Nephron (organoid): ENCODE data around the gene SPDEF.
A peak's percentile ranks its signal among the peaks of the same experiment; 100 is the strongest.

Experiments
- H3K27ac Mint-ChIP-seq, 3 experiments: 2 replicates each; pipeline ENCODE4 v1.8.0; 2020; ENCODE audit warnings: mixed read lengths in 3 of 3, mild to moderate bottlenecking in 2 of 3, moderate library complexity in 1 of 3
- H3K27me3 Mint-ChIP-seq: 2 replicates; pipeline ENCODE4 v1.8.0; 2021; ENCODE audit warnings: low read depth, mild to moderate bottlenecking, moderate library complexity, mixed read lengths
- H3K36me3 Mint-ChIP-seq: 2 replicates; pipeline ENCODE4 v1.8.0; 2020; ENCODE audit warnings: low read depth, mixed read lengths
- H3K4me1 Mint-ChIP-seq: 2 replicates; pipeline ENCODE4 v1.8.0; 2020; ENCODE audit warnings: mixed read lengths
- H3K4me3 Mint-ChIP-seq, 3 experiments: 2 replicates each; pipeline ENCODE4 v1.8.0; 2020; ENCODE audit warnings: mild to moderate bottlenecking in 3 of 3, mixed read lengths in 3 of 3, moderate library complexity in 2 of 3
- H3K9me3 Mint-ChIP-seq: 2 replicates; pipeline ENCODE4 v1.8.0; 2020; ENCODE audit warnings: mixed read lengths
- CTCF ChIP-seq, 3 experiments: fragments of 200-600 bp; sonication (generic); IDR thresholded peaks; one replicate each; pipeline ENCODE4 v1.5.0; 2021; ENCODE audit warnings: antibody characterized with exemption in 3 of 3; ENCODE audit not compliant: unreplicated experiment in 3 of 3

The SPDEF gene

GRCh38 chr6:34556031-34556471 lies at the start of gene SPDEF:
Gene SPDEF (minus strand): TSS chr6:34556329. CDS start chr6:34544455, 11,874 bp downstream.
- TF ChIP-seq CTCF (IDR thresholded peaks at IDR 0.05; ENCODE audit: unreplicated experiment in 3 of 3): no peak
- no peak within 1 kb of the TSS for H3K4me3 Mint-ChIP-seq

GRCh38 chr6:34603707-34604106 lies 47.6 kb upstream of the SPDEF start:
- Mint-ChIP-seq H3K27ac (no peak overlapping the region), H3K27me3 (no peaks in the 10 kb centered on the region), H3K36me3 (peaks cover 13% of the 10 kb centered on the region), H3K4me3 (no peak overlapping the region), H3K9me3 (no peaks in the 10 kb centered on the region), H3K4me1 (peaks cover 7% of the 10 kb centered on the region)
- no peak for TF ChIP-seq CTCF (IDR thresholded peaks at IDR 0.05; ENCODE audit: unreplicated experiment in 3 of 3)

More at GRCh38 chr6:34556031-34556471, at the start of gene SPDEF:
- Mint-ChIP-seq H3K27ac (peak within 1 kb of the TSS in 2 of 3 experiments; percentile 31 to 92), H3K4me1 (peaks cover 35% of the 10 kb centered on the region), H3K27me3 (peaks cover 11% of the 10 kb centered on the region), H3K9me3 (no peaks in the 10 kb centered on the region), H3K36me3 (no peaks in the 10 kb centered on the region)

- Mint-ChIP-seq H3K4me1 (peaks cover 12% of the 10 kb centered on the region), H3K4me3 (no peak overlapping the region), H3K36me3 (peaks cover 13% of the 10 kb centered on the region), H3K9me3 (no peaks in the 10 kb centered on the region), H3K27me3 (no peaks in the 10 kb centered on the region), H3K27ac (peak overlapping the region in 1 of 3 experiments; percentile 54)
- TF ChIP-seq CTCF (IDR thresholded peaks at IDR 0.05; ENCODE audit: unreplicated experiment in 3 of 3): no peak
Observed at GRCh38 chr6:34602318-34603111, 46.4 kb upstream of the SPDEF start.

GRCh38 chr6:34601706-34602105 lies 45.6 kb upstream of the SPDEF start:
- Mint-ChIP-seq H3K4me1 (peaks cover 12% of the 10 kb centered on the region), H3K36me3 (peaks cover 13% of the 10 kb centered on the region)

GRCh38 chr6:34600796-34601195 lies 44.7 kb upstream of the SPDEF start:
- H3K27me3 Mint-ChIP-seq: no peaks in the 10 kb centered on the region
- H3K9me3 Mint-ChIP-seq: no peaks in the 10 kb centered on the region
- peaks cover 6% of the 10 kb centered on the region for H3K36me3 Mint-ChIP-seq
- TF ChIP-seq CTCF (IDR thresholded peaks at IDR 0.05; ENCODE audit: unreplicated experiment in 3 of 3): no peak
- H3K4me1 Mint-ChIP-seq: peaks cover 12% of the 10 kb centered on the region
- no peak overlapping the region for H3K27ac Mint-ChIP-seq
- no peak overlapping the region for H3K4me3 Mint-ChIP-seq

More at GRCh38 chr6:34601706-34602105, 45.6 kb upstream of the SPDEF start:
- no peak overlapping the region for H3K27ac Mint-ChIP-seq
- no peak overlapping the region for H3K4me3 Mint-ChIP-seq
- no peaks in the 10 kb centered on the region for H3K27me3 Mint-ChIP-seq
- TF ChIP-seq CTCF (IDR thresholded peaks at IDR 0.05; ENCODE audit: unreplicated experiment in 3 of 3): no peak
- no peaks in the 10 kb centered on the region for H3K9me3 Mint-ChIP-seq

GRCh38 chr6:34600101-34600500 lies 44.0 kb upstream of the SPDEF start:
- no peak overlapping the region for H3K27ac Mint-ChIP-seq
- peaks cover 12% of the 10 kb centered on the region for H3K4me1 Mint-ChIP-seq
- no peaks in the 10 kb centered on the region for H3K27me3 Mint-ChIP-seq
- H3K36me3 Mint-ChIP-seq: peaks cover 3% of the 10 kb centered on the region
- TF ChIP-seq CTCF (IDR thresholded peaks at IDR 0.05; ENCODE audit: unreplicated experiment in 3 of 3): no peak
- no peaks in the 10 kb centered on the region for H3K9me3 Mint-ChIP-seq
- no peak overlapping the region for H3K4me3 Mint-ChIP-seq
